ENCODE data around the gene GRIK2.
"Not testable (repeated sequence)": the region's sequence is repeated elsewhere in the genome, so short reads cannot be mapped to it uniquely, and the experiment has no call there.

Gene GRIK2

GRCh38 chr6:101393251-101393828, at the start of gene GRIK2:
Gene GRIK2, plus strand, starts transcription at chr6:101393708.
- DNase-seq: peak; percentile 15

GRCh38 chr6:101344885-101345284, 48.6 kb upstream of the GRIK2 start:
- DNase-seq: no peak

- DNase-seq: no peak
Measured at GRCh38 chr6:101348816-101349215, 44.7 kb upstream of the GRIK2 start.

- DNase-seq: not testable (repeated sequence)
Measured at GRCh38 chr6:101350631-101351030, 42.9 kb upstream of the GRIK2 start.

GRCh38 chr6:101351173-101351572, 42.3 kb upstream of the GRIK2 start:
- DNase-seq: no peak

GRCh38 chr6:101352316-101352715, 41.2 kb upstream of the GRIK2 start:
- DNase-seq: no peak

GRCh38 chr6:101365181-101365580, 28.3 kb upstream of the GRIK2 start:
- no peak for DNase-seq

- no peak for DNase-seq
Measured at GRCh38 chr6:101379926-101380325, 13.6 kb upstream of the GRIK2 start.

- no peak for DNase-seq
Measured at GRCh38 chr6:101380897-101381630, 12.4 kb upstream of the GRIK2 start.

- not testable (repeated sequence) for DNase-seq
Measured at GRCh38 chr6:101383747-101384146, 9.8 kb upstream of the GRIK2 start.

GRCh38 chr6:101386982-101387381, 6.5 kb upstream of the GRIK2 start:
- no peak for DNase-seq

GRCh38 chr6:101391772-101392585, 1.5 kb upstream of the GRIK2 start:
- no peak for DNase-seq

- no peak for DNase-seq
Measured at GRCh38 chr6:101392586-101393230, 800 bp upstream of the GRIK2 start.

- DNase-seq: no peak
Measured at GRCh38 chr6:101393829-101394251, 332 bp downstream of the GRIK2 start.

- no peak for DNase-seq
Measured at GRCh38 chr6:101394936-101395335, 1.4 kb downstream of the GRIK2 start.

GRCh38 chr6:101395345-101395744, 1.8 kb downstream of the GRIK2 start:
- no peak for DNase-seq

- peak; percentile 20 for DNase-seq
Measured at GRCh38 chr6:101396548-101397173, 3.2 kb downstream of the GRIK2 start.

- no peak for DNase-seq
Measured at GRCh38 chr6:101397199-101397598, 3.7 kb downstream of the GRIK2 start.

- no peak for DNase-seq
Measured at GRCh38 chr6:101398716-101399615, 5.5 kb downstream of the GRIK2 start.

- no peak for DNase-seq
Measured at GRCh38 chr6:101399616-101400162, 6.2 kb downstream of the GRIK2 start.
